Stimulated activated memory B cell treated with anti-CD40 and anti-IgM and Interleukin-4, amounts not matched to agents 10 μg/mL and 1 μg/mL and 100 μg/mL, for 72 hours (primary cell): Measurements from ENCODE around the gene RUFY2.
A peak's percentile ranks its signal among the peaks of the same experiment; 100 is the strongest.
"Not testable (repeated sequence)": the region's sequence is repeated elsewhere in the genome, so short reads cannot be mapped to it uniquely, and the experiment has no call there.

Source experiments
- ATAC-seq: fragments of 150-1000 bp; cut with Tn5 transposase; 2 replicates; pipeline ENCODE4 v1.10.0; 2021
- H3K27ac Mint-ChIP-seq: one replicate; pipeline ENCODE4 v1.8.0; 2022; ENCODE audit warnings: mild to moderate bottlenecking, mixed read lengths
- H3K27me3 Mint-ChIP-seq: one replicate; pipeline ENCODE4 v1.8.0; 2022; ENCODE audit warnings: mixed read lengths
- H3K36me3 Mint-ChIP-seq: one replicate; pipeline ENCODE4 v1.8.0; 2022; ENCODE audit warnings: mixed read lengths
- H3K4me1 Mint-ChIP-seq: one replicate; pipeline ENCODE4 v1.8.0; 2022; ENCODE audit warnings: mixed read lengths
- H3K4me3 Mint-ChIP-seq: one replicate; pipeline ENCODE4 v1.8.0; 2022; ENCODE audit warnings: mild to moderate bottlenecking, moderate library complexity, mixed read lengths
- H3K9me3 Mint-ChIP-seq: one replicate; pipeline ENCODE4 v1.8.0; 2022; ENCODE audit warnings: mixed read lengths

The RUFY2 gene

DNA sequence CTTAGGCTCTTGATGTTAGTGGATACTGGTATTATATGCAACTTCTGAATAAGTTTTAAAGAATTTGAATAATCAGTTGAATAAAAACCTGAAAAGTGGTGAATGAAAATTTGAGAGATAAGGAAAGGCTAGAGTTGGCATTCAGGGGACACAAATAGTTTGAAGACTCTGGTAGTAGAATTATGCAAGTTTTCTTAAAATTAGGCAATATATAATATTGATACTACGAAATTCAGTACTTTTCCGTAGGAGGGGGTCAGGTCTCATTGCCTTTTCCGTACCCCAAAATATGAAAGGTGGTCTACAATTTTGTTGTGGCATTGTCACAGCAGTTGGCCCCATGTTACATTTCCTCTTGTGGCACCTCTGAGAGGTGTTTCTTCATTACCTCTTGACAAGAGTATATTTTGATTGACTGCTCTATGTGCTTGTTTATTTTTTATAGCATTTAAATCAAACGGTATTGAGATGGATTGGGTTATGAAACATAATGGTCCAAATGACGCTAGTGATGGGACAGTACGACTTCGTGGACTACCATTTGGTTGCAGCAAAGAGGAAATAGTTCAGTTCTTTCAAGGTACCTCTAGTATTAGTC is 70.2 kb downstream of the RUFY2 start:
- no peaks in the 10 kb centered on the region for H3K27me3 Mint-ChIP-seq
- H3K36me3 Mint-ChIP-seq = peaks cover 75% of the 10 kb centered on the region
- H3K4me1 Mint-ChIP-seq = peaks cover 72% of the 10 kb centered on the region
- H3K9me3 Mint-ChIP-seq = no peaks in the 10 kb centered on the region
- H3K27ac Mint-ChIP-seq = peak overlapping the region; percentile 78
- no peak for ATAC-seq
- H3K4me3 Mint-ChIP-seq = peak overlapping the region; percentile 41

GRCh38 chr10:68334672-68335467 is 72.2 kb downstream of the RUFY2 start:
- H3K36me3 Mint-ChIP-seq = peaks cover 57% of the 10 kb centered on the region
- ATAC-seq = no peak
- H3K9me3 Mint-ChIP-seq = no peaks in the 10 kb centered on the region
- peak overlapping the region; percentile 78 for H3K27ac Mint-ChIP-seq
- H3K4me1 Mint-ChIP-seq = peaks cover 81% of the 10 kb centered on the region
- no peaks in the 10 kb centered on the region for H3K27me3 Mint-ChIP-seq
- H3K4me3 Mint-ChIP-seq = peak overlapping the region; percentile 98

- H3K36me3 Mint-ChIP-seq = peaks cover 46% of the 10 kb centered on the region
- ATAC-seq = no peak
- peak overlapping the region; percentile 99 for H3K27ac Mint-ChIP-seq
- H3K4me3 Mint-ChIP-seq = peak overlapping the region; percentile 98
- peaks cover 74% of the 10 kb centered on the region for H3K4me1 Mint-ChIP-seq
- no peaks in the 10 kb centered on the region for H3K27me3 Mint-ChIP-seq
- H3K9me3 Mint-ChIP-seq = no peaks in the 10 kb centered on the region
These were observed 73.3 kb downstream of the RUFY2 start for GRCh38 chr10:68333440-68334431.

DNA sequence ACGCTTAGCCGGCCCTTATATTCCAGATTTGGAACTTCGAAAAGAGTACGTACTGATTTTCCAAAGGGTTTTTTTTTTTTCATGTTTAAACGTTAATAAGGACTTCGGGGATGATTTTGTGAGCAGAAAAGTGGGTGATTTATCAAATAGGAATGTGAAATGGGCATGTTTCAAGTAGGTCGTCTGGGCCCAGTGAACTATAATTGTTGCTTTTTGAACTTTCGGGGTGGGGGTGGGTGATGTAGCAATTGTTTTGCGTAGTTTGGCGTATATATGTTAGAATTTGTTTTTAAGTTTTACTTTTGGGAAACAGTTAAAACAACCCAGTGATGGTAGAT is 74.0 kb downstream of the RUFY2 start:
- Mint-ChIP-seq H3K4me1 (peaks cover 74% of the 10 kb centered on the region), H3K9me3 (no peaks in the 10 kb centered on the region), H3K27ac (peak overlapping the region; percentile 99), H3K27me3 (no peaks in the 10 kb centered on the region), H3K4me3 (peak overlapping the region; percentile 98), H3K36me3 (peaks cover 39% of the 10 kb centered on the region)
- no peak for ATAC-seq

DNA sequence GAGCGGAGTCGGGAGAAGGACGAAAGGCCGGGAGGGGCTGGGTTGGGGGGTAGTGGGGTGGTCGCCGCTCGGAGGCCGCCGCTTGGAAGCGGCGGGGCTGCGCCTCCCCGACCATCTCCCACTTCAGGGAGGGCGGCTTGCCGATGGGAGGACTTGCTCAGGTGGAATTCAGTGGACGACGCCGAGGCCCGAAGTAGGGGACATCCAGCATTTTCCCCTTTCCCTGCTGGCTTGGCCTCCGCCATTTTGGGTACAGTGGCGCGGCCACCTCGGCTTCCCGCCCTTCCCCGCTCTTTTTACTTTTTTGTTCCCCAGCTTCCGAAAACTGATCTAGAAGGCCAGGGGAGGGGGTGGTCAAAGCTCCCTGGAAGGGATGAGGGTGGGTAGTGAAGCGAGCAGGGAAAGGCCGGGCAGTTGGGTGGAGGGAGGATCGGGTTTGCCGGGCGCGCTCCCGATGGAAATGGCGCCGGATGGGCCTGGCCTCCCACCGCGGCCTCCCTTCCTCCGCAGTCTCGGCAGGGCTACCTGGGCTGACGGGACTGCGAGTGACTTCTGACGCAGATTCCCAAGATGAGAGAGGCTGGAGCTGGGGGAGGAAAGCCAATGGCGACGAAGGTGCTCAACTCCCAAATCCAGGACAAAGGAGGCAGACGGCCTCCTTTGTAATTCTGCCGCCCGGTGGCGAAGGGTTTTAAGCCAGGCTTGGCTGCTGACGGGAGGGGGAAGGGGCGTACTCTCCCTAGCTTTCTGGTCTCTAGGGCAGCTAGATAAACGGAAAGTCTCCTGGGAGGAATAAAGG is 74.6 kb downstream of the RUFY2 start, which contains the start of gene PBLD:
Gene PBLD (minus strand): TSS at position 670 of the 799 bp plus-strand sequence. CDS start 26,084 bp downstream, outside the sequence.
- Mint-ChIP-seq H3K4me3 (peak within 1 kb of the TSS; percentile 98), H3K27me3 (no peaks in the 10 kb centered on the region), H3K4me1 (peaks cover 69% of the 10 kb centered on the region), H3K36me3 (peaks cover 33% of the 10 kb centered on the region), H3K27ac (peak within 1 kb of the TSS; percentile 99), H3K9me3 (no peaks in the 10 kb centered on the region)
- ATAC-seq = peak; percentile 40

DNA sequence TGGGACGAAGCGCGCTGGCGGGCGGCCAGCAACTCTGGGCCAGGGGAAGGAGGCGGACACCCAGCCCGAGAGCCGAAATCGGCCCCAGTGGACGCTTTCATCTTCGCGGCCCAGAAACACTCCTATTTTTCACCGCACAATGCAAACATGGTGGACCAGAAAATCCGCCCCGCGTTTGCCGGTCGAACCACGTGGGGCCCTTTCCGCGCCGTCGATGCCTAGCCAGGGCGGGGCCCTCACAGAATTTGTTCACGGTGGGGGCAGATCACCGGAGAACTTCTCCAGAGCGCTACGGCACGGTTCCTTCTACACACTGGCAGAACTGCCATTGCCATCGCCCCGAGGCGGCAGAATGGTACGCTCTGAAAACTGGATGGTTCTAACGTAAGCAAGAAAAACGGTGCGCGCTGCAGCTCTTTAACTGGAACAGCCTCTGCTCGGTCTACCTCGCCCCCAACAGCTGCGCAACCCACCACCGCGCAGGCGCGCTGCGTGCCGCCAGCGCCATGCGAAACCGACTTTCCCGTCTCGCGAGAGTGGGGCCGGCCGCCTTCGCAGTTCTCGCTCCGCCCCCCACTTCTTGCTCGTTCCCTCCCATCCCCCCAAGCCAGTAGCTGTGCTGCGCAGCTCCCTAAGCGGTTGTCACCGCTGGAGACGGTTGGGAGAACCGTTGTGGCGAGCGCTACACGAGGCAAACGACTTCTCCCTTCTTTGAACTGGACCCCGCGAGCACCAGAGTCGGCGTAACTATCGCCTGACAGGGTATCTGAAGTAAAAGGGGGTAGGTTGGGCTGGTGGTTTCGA is 75.4 kb downstream of the RUFY2 start, which contains the start of gene HNRNPH3:
Gene HNRNPH3 (plus strand): TSS at position 610 of the 804 bp plus-strand sequence. CDS start 5,158 bp downstream, outside the sequence.
- Mint-ChIP-seq H3K4me1 (peaks cover 61% of the 10 kb centered on the region), H3K36me3 (peaks cover 27% of the 10 kb centered on the region), H3K4me3 (peak within 1 kb of the TSS; percentile 98), H3K9me3 (no peaks in the 10 kb centered on the region), H3K27me3 (no peaks in the 10 kb centered on the region), H3K27ac (peak within 1 kb of the TSS; percentile 99)
- peak; percentile 93 for ATAC-seq

DNA sequence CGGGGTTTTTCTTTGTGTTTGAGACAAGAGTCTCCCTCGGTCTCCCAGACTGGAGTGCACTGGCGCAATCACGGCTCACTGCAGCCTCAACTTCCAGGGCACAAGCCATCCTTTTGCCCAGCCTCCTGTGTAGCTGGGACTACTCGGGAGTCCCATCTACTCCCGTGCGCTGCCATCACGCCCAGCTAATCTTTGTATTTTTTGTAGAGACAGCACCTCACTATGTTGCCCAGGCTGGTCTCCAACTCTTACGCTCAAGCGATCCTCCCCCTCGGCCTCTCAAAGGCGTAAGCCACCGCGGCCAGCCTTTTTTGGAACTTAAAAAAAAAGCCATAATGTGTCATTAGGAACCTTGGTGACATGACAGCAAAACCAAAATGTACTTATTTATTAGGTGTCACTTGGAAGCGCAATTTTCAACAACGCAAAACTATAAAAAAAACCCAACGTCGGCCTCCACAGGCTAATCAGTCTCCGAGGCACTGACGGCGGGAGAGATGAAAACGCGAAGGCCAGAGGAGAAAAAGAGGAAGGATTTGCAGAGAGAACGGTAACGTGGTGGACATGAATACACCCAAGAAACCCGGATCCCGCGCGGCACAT is 76.1 kb downstream of the RUFY2 start:
- H3K27me3 Mint-ChIP-seq = no peaks in the 10 kb centered on the region
- H3K36me3 Mint-ChIP-seq = peaks cover 20% of the 10 kb centered on the region
- no peaks in the 10 kb centered on the region for H3K9me3 Mint-ChIP-seq
- peak overlapping the region; percentile 98 for H3K4me3 Mint-ChIP-seq
- H3K4me1 Mint-ChIP-seq = peaks cover 54% of the 10 kb centered on the region
- no peak for ATAC-seq
- peak overlapping the region; percentile 99 for H3K27ac Mint-ChIP-seq

- Mint-ChIP-seq H3K4me1 (peaks cover 40% of the 10 kb centered on the region), H3K27ac (no peak overlapping the region)
- no peak for ATAC-seq
These were observed 77.6 kb downstream of the RUFY2 start for GRCh38 chr10:68329506-68329861.

DNA sequence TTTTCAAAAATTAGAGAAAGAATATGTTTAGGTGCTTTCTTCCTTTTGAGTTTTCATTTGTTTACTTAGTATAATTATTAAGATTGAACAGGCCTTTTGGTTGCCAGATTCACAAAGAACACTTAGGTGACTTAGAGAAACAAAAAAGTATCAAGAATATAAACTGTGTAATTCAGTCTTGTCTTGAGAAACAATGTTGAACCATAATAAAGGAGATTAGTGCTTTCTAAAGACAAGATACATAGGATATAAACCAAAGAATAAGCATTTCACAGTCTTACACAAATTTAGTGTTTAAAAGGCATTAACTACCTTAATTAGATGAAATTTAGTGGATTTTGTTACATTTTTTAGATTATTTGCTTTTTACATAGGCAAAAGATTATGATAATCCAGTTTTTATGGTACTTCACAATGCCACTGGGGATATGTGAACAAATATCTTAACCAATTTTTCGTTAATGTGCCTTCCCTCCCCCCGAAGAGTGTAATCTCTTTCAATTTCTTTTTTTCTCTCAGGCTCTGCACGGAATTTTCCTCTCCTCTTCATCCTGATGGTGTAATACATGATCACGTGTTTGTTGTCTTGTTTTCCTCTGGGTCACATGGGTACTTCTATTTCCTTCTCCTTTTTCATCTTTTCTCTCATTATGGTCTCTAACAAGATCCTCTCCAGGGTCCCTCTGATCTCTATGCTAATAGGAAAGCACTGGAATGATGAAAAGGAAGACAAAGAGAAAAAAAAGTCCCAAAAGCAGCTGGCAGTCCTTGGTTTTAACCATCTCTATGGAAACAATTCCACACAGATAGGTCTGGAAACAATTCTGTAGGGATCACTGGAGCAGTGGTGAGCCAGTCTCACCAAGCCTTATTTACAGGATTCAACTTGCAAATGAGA is 78.9 kb downstream of the RUFY2 start:
- no peaks in the 10 kb centered on the region for H3K9me3 Mint-ChIP-seq
- peak overlapping the region; percentile 24 for H3K4me3 Mint-ChIP-seq
- ATAC-seq = no peak
- peak overlapping the region; percentile 6 for H3K27ac Mint-ChIP-seq
- H3K36me3 Mint-ChIP-seq = peaks cover 5% of the 10 kb centered on the region
- H3K27me3 Mint-ChIP-seq = no peaks in the 10 kb centered on the region
- peaks cover 26% of the 10 kb centered on the region for H3K4me1 Mint-ChIP-seq

More at GRCh38 chr10:68329506-68329861, 77.6 kb downstream of the RUFY2 start:
- Mint-ChIP-seq H3K4me3 (no peak overlapping the region), H3K27me3 (no peaks in the 10 kb centered on the region), H3K36me3 (peaks cover 12% of the 10 kb centered on the region), H3K9me3 (no peaks in the 10 kb centered on the region)

- ATAC-seq, H3K4me1 Mint-ChIP-seq: not testable (repeated sequence)
These were observed 82.7 kb downstream of the RUFY2 start for GRCh38 chr10:68324396-68324795.

GRCh38 chr10:68318331-68319059 is 88.6 kb downstream of the RUFY2 start:
- no peaks in the 10 kb centered on the region for H3K4me1 Mint-ChIP-seq
- H3K4me3 Mint-ChIP-seq = no peak overlapping the region
- no peak overlapping the region for H3K27ac Mint-ChIP-seq
- peaks cover 11% of the 10 kb centered on the region for H3K9me3 Mint-ChIP-seq
- no peak for ATAC-seq
- H3K27me3 Mint-ChIP-seq = no peaks in the 10 kb centered on the region
- peaks cover 16% of the 10 kb centered on the region for H3K36me3 Mint-ChIP-seq

More at GRCh38 chr10:68324396-68324795, 82.7 kb downstream of the RUFY2 start:
- not testable (repeated sequence) for H3K36me3 Mint-ChIP-seq, H3K4me3 Mint-ChIP-seq, H3K27ac Mint-ChIP-seq, H3K27me3 Mint-ChIP-seq, H3K9me3 Mint-ChIP-seq

DNA sequence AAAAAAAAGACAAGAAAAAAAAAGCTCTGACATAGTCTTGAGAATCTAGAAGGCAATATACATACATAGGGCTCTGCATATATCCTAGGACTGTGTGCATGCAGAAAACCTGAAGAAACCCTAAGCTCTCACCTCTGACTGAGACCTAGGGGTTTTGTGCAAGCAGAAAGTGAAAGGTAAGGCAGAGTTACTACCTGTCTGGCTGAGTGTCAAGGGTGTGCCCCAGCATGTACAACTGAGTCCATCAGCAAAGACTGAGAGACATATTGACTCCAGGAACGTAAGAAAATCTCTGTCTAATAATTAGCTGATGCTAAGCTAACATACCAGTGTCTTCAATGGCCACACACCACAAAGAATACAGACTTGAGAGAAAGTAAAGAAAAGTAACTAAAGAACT is 91.5 kb downstream of the RUFY2 start:
- Mint-ChIP-seq H3K9me3 (peaks cover 11% of the 10 kb centered on the region), H3K27me3 (no peaks in the 10 kb centered on the region), H3K27ac (no peak overlapping the region), H3K36me3 (peaks cover 12% of the 10 kb centered on the region), H3K4me1 (no peaks in the 10 kb centered on the region), H3K4me3 (no peak overlapping the region)
- no peak for ATAC-seq
